ENCODE data around the gene HTR4. TPM values are rescaled to one million over a fixed set of nuclear protein-coding genes. Genes with fewer than 3 reads are reported as not detected.

The HTR4 gene
- total RNA-seq, 2 experiments from 2014 or later = not detected

DNA sequence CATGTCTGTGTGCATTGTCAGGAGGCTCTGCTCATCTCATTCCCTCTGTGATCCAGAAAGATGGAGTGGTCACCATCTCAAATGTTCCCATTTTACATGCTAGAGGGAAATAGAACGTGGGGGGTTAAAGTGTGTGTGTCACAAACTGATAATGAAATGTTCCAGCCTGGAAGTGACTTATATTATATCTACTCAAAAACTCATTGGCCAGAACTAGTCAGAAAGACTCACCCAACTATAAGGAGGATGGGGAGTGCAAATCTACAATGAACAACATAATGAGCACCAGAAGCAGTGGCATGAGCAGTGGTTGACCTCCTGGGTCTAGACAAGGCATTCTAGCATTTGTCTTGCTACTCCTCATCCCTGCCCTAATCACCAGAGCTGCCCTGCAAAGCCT is 81.0 kb downstream of the HTR4 start:
- CTCF ChIA-PET (ENCODE audit: unreplicated experiment) = no interaction called here

DNA sequence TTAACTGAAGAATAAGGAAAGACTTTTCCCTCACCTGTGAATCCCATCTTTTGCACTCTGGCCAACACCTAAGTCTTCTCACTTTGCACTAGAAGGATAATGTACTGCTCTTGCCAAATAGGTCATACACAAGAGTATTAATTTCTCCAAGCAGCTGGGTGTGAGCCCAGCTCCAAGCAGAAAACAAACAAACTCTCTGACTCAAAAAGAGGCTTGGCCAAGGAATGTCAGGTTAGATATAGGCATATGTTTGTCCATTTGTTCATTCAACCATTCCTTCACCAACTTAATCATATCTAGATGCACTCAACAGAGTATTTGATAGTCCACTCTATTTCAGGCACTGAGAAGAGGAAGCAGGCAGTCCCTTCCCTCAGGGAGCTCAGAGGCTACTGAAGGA is 84.4 kb downstream of the HTR4 start:
- intact Hi-C loops (cut with micrococcal nuclease; ENCODE audit: unreplicated experiment) = no loop called here
- H3K79me2 ChIP-seq (ENCODE audit: insufficient read depth, low read depth, low read length) = no peaks in the 10 kb centered on the region
- H2AFZ ChIP-seq (ENCODE audit: low read length) = no peak overlapping the region
- H3K4me1 ChIP-seq (ENCODE audit: insufficient read depth, low read length, poor library complexity, severe bottlenecking) = no peaks in the 10 kb centered on the region
- DNase-seq (ENCODE audit: low spot score) = no peak
- no peaks in the 10 kb centered on the region for H3K9me2 ChIP-seq (ENCODE audit: insufficient read depth, low read length)
- no peaks in the 10 kb centered on the region for H3K36me3 ChIP-seq (ENCODE audit: insufficient read depth, low read length)
- POLR2A ChIA-PET = interaction anchor here (1.0 kb wide), 1 partner anchor 18 kb away, joined by 3 read pairs; no protein-coding TSS in a partner anchor
- H3K27ac ChIP-seq (ENCODE audit: low read depth, low read length, poor library complexity, severe bottlenecking) = no peak overlapping the region
- BruUV-seq (replicated peaks) = no TSS peak
- H4K20me1 ChIP-seq (ENCODE audit: insufficient read depth, low read length) = no peaks in the 10 kb centered on the region
- CTCF ChIA-PET (ENCODE audit: unreplicated experiment) = no interaction called here
- TF ChIP-seq, protein P1, sequence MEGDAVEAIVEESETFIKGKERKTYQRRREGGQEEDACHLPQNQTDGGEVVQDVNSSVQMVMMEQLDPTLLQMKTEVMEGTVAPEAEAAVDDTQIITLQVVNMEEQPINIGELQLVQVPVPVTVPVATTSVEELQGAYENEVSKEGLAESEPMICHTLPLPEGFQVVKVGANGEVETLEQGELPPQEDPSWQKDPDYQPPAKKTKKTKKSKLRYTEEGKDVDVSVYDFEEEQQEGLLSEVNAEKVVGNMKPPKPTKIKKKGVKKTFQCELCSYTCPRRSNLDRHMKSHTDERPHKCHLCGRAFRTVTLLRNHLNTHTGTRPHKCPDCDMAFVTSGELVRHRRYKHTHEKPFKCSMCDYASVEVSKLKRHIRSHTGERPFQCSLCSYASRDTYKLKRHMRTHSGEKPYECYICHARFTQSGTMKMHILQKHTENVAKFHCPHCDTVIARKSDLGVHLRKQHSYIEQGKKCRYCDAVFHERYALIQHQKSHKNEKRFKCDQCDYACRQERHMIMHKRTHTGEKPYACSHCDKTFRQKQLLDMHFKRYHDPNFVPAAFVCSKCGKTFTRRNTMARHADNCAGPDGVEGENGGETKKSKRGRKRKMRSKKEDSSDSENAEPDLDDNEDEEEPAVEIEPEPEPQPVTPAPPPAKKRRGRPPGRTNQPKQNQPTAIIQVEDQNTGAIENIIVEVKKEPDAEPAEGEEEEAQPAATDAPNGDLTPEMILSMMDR (conservative IDR thresholded peaks at IDR 0.05; ENCODE audit: low read length) = no peak
- TF ChIP-seq EZH2phosphoT487 (IDR thresholded peaks at IDR 0.05; ENCODE audit: borderline replicate concordance, low read depth, low read length) = no peak
- H3K9me3 ChIP-seq (ENCODE audit: low read length) = no peaks in the 10 kb centered on the region
- no peak overlapping the region for H3K4me3 ChIP-seq (ENCODE audit: low read depth, low read length, poor library complexity, severe bottlenecking)
- no peak overlapping the region for H3K4me2 ChIP-seq (ENCODE audit: low read length)

More for the DNA sequence above, 81.0 kb downstream of the HTR4 start:
- H3K9me2 ChIP-seq (ENCODE audit: insufficient read depth, low read length) = no peaks in the 10 kb centered on the region
- H3K9me3 ChIP-seq (ENCODE audit: low read length) = no peaks in the 10 kb centered on the region
- H3K79me2 ChIP-seq (ENCODE audit: insufficient read depth, low read depth, low read length) = no peaks in the 10 kb centered on the region
- H3K27ac ChIP-seq (ENCODE audit: low read depth, low read length, poor library complexity, severe bottlenecking) = no peak overlapping the region
- H4K20me1 ChIP-seq (ENCODE audit: insufficient read depth, low read length) = no peaks in the 10 kb centered on the region
- no peak overlapping the region for H2AFZ ChIP-seq (ENCODE audit: low read length)
- no peak for TF ChIP-seq EZH2phosphoT487 (IDR thresholded peaks at IDR 0.05; ENCODE audit: borderline replicate concordance, low read depth, low read length)
- TF ChIP-seq, protein P1 (conservative IDR thresholded peaks at IDR 0.05; ENCODE audit: low read length) = no peak
- H3K4me1 ChIP-seq (ENCODE audit: insufficient read depth, low read length, poor library complexity, severe bottlenecking) = no peaks in the 10 kb centered on the region
- intact Hi-C loops (cut with micrococcal nuclease; ENCODE audit: unreplicated experiment) = no loop called here
- no TSS peak for BruUV-seq (replicated peaks)
- no peaks in the 10 kb centered on the region for H3K36me3 ChIP-seq (ENCODE audit: insufficient read depth, low read length)
- POLR2A ChIA-PET = interaction anchor here (0.7 to 1.0 kb wide), 2 partner anchors 9 to 28 kb away, joined by 3 read pairs; no protein-coding TSS in a partner anchor
- H3K4me2 ChIP-seq (ENCODE audit: low read length) = no peak overlapping the region
- no peak overlapping the region for H3K4me3 ChIP-seq (ENCODE audit: low read depth, low read length, poor library complexity, severe bottlenecking)
- no peak for DNase-seq (ENCODE audit: low spot score)

DNA sequence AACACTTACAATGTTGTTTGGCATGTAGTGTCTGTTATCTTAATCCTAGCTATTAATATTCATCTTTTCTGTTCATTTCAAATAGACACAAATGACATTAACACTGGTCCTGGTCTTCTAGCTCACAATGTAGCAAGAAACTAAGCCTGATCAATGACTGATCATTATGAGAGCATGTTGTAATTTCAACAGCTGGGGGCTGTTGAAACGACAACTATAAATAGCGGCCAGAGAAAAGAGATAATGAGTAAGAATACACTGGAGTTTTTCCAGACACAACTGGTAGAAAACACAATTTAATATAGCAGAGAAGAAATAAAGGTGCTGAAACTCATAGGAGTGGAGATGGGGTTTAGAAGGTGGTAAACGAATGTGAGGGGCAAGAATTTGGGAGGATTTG is 89.2 kb downstream of the HTR4 start:
- Histone ChIP-seq H3K79me2 (ENCODE audit: insufficient read depth, low read depth, low read length) (no peaks in the 10 kb centered on the region), H3K4me3 (ENCODE audit: low read depth, low read length, poor library complexity, severe bottlenecking) (no peak overlapping the region), H4K20me1 (ENCODE audit: insufficient read depth, low read length) (no peaks in the 10 kb centered on the region), H3K4me1 (ENCODE audit: insufficient read depth, low read length, poor library complexity, severe bottlenecking) (no peaks in the 10 kb centered on the region), H3K9me2 (ENCODE audit: insufficient read depth, low read length) (no peaks in the 10 kb centered on the region), H3K4me2 (ENCODE audit: low read length) (no peak overlapping the region), H3K9me3 (ENCODE audit: low read length) (no peaks in the 10 kb centered on the region), H2AFZ (ENCODE audit: low read length) (no peak overlapping the region), H3K36me3 (ENCODE audit: insufficient read depth, low read length) (no peaks in the 10 kb centered on the region), H3K27ac (ENCODE audit: low read depth, low read length, poor library complexity, severe bottlenecking) (no peak overlapping the region)
- BruUV-seq (replicated peaks) = no TSS peak
- intact Hi-C loops (cut with micrococcal nuclease; ENCODE audit: unreplicated experiment) = no loop called here
- TF ChIP-seq, protein P1 (conservative IDR thresholded peaks at IDR 0.05; ENCODE audit: low read length) = no peak
- no peak for TF ChIP-seq EZH2phosphoT487 (IDR thresholded peaks at IDR 0.05; ENCODE audit: borderline replicate concordance, low read depth, low read length)
- no peak for DNase-seq (ENCODE audit: low spot score)
- POLR2A ChIA-PET = interaction anchor here (0.6 to 1.1 kb wide), 2 partner anchors 14 to 101 kb away, joined by 3 read pairs; no protein-coding TSS in a partner anchor
- CTCF ChIA-PET (ENCODE audit: unreplicated experiment) = no interaction called here
